Caki2 (cell line): Measurements from ENCODE around the gene LRRC27. TPM values are rescaled to one million over a fixed set of nuclear protein-coding genes. Genes with fewer than 3 reads are reported as not detected.

Source experiments
- DNase-seq: peaks from one replicate; pipeline ENCODE4 v3.0.0-alpha.2; 2015; ENCODE audit warnings: low read depth
- in situ Hi-C: cut with HindIII; loops from 2 replicates; pipeline ENCODE4 v1.10.0; 2016; ENCODE audit warnings: low sequenced_read_pairs, low pct_unique_long_range_greater_than_20kb, mixed read lengths
- total RNA-seq: library from RNA; depleted of rRNA; stranded (reverse); fragments of >200 nt; shearing (Covaris generic); gene quantifications from 2 replicates; pipeline ENCODE4 v1.2.3, GENCODE V29; 2014; ENCODE audit warnings: low replicate concordance

LRRC27 gene
- total RNA-seq, 1 experiment from 2014 or later: 13.6 TPM

- in situ Hi-C loops: no loop called here
- DNase-seq: no peak
These were observed 32.3 kb upstream of the LRRC27 start for GRCh38 chr10:132299371-132300336.

GRCh38 chr10:132300582-132300981, 31.4 kb upstream of the LRRC27 start:
- in situ Hi-C loops: no loop called here
- no peak for DNase-seq

GRCh38 chr10:132301371-132302330, 30.3 kb upstream of the LRRC27 start:
- in situ Hi-C loops: no loop called here
- DNase-seq: no peak

DNA sequence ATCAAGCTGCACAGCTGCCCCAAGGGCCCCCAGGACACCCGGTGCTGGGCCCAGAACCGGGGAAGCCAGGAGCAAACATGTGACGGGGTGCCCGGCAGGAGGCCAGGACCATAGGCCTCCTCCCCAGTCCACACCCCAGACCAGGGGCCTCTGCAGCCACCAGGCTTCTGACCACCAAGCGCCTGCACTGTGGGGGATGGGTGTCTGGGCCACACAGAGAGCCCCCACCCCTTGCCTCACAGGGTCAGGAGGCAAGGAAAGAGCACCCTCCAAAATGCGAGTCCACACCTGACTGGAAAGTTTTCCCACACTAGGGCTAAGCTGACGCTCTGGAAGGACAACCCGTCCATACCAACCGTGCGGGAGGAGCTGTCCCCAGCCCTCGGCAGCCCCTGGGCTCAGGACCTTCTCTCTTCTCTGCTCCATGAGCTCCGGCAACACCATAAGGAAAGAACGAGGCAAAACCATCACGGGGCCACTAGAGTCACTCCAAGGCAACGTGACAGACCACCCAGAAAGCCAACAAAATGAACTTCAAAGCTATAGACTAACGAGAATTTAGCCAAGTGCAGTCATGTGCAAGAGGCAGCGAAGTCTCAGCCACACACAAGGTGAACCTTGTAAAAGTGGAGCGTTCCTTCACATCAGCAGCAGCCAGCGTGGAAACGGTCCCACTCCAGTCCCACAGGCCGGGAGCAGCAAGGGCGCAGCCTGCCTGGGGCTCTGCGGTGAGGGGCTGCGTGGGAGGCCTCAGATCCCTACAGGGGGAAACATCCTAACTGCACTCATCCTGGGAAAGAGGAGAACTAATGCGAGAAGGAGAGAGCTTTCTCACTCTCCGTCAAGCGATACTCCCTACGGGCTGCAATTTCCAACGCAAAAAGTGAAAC, 29.3 kb upstream of the LRRC27 start:
- in situ Hi-C loops: no loop called here
- DNase-seq: no peak

- DNase-seq: no peak
- in situ Hi-C loops: no loop called here
These were observed 28.5 kb upstream of the LRRC27 start for GRCh38 chr10:132303361-132304115.

DNA sequence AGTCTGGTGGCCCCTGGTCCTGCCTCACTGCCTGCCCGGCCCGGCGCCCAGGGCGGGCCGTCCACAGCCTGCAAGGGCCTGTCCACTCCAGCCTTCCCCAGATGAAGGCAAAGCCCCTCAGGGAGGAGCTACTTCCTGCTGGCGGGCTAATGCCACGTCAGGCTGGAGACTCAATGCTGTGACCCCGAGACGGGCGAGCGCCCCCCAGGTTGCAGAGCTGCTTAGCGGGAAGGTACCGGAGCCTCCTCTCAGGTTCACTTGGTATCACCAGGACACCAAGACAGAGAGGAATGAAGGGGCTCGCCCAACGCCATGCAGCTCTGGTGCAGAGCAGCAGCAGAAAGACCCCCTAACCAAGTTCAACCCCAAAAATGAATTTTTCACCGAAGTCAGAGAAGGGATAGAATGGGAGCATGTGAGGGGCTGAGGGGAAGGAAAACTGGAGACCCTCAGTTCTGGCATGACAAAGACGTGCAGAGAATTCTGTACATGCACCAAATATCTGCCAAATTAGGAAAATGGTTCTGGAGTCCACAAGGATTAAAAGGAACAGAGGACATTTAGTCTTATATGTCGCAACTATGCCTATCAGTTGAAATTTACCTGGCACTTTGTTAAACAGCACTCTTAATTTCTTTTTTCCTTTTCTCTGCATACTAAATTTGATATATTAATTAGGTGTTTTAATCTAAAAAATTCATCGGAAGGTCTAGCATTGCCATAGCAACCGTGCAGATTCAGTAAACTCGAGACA, 27.1 kb upstream of the LRRC27 start:
- in situ Hi-C loops: no loop called here
- DNase-seq: no peak

- in situ Hi-C loops: no loop called here
- no peak for DNase-seq
These were observed 26.2 kb upstream of the LRRC27 start for GRCh38 chr10:132305654-132306342.

GRCh38 chr10:132306343-132306685, 25.7 kb upstream of the LRRC27 start:
- DNase-seq: no peak
- in situ Hi-C loops: no loop called here

GRCh38 chr10:132306864-132307751, 24.9 kb upstream of the LRRC27 start:
- in situ Hi-C loops: no loop called here
- no peak for DNase-seq

DNA sequence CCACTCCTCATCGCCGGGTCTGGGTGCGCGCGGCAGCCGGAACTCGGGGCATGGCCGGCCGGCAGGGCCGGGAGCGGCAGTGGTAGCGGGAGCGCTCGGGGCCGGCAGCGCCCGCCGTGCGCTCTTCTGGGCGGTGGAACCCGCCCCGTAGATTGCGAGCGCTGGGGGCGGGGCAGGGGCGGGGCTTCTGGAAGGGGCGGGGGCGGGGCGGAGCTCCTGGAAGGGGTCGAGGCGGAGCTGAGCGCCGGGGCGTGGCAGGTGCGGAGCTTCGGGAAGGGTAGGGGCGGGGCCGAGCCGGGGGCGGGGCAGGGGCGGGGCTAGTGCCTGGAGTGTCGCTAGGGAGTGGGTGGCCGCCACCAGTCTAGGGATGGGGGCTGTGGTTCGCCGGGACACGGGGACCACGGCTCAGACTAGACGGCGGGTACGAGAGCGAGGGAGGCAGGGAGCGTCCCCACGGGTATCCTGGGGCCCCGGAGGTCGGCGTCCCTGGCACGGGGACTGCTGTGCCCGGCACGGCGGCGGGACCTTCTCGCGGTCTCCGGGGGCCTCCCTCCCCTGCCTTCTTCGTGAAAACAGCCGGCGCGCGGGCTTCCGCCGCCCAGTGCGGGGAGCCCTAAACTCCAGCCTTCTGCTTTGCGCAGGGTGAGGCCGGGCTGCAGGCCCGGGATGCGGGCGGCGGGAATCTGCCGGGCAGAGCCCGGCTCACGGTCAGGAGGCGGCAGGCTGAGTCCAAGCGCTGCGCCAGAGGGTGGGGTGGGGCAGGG, 24.0 kb upstream of the LRRC27 start, which contains the start of gene STK32C:
Gene STK32C, minus strand, starts transcription at position 128 of the 764 bp plus-strand sequence. Its CDS starts 117 bp downstream, at position 11.
- in situ Hi-C loops: no loop called here
- DNase-seq: peak; percentile 71

DNA sequence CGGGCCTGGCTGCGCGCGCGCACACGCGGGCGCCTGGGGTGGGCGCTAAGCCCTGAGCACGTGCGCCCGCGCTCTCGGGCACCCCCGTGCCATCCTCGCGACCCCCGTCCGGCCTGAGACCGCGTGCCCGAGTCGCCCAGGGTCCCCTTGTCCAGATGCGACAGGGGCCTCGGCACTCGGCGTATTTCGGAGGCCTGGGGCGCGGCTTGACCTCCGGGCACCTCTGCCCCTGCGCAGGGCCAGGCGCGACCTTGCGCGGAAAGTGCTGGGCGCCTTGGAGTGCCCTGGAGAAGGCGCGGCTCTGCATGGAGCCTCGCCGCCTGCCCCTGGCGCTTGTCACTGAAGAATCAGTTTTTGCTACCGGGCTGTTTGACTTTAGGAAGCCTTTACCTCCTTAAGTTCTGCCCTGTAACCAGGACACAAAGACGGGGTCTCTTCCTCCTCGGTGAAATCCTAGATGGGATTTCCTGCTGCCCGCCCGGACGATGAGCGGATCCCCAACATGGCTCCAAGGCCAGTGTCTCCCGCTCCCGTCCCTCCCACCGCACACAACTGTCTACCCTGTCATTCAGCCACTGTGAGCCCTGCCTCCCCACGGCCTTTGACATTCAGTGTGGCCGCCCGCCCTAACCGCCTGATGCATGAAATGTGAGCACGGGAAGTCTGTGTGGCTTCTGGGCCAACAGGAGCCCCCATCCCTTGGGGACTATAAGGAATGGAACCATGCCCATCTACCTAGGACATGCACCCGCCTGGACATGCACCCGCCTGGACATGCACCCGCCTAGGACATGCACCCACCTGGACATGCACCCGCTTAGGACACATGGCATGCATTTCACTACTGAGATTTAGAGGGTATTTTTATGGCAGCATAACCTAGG, 23.2 kb upstream of the LRRC27 start:
- in situ Hi-C loops: no loop called here

DNA sequence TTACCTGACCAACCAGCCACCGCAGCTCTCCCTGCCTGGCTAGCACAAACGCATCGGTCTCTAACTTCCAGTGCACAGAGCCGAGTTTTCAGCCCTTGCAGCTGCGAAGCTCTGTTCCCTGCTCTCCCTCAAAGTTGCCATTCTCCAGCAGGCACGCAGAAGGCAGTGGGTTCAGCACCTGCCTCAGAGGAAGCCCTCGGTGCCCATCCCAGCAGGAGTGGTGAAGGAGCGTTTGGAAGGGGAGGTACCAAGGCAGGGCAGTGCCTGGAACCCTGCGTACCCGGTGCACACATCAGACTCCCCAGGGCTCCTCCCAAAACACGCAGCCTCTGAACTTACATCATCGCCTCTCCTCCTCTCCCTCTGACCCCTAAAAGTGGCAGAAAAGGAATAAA, 22.5 kb upstream of the LRRC27 start:
- in situ Hi-C loops: no loop called here
- DNase-seq: no peak

More for the DNA sequence above, 23.2 kb upstream of the LRRC27 start:
- no peak for DNase-seq

DNA sequence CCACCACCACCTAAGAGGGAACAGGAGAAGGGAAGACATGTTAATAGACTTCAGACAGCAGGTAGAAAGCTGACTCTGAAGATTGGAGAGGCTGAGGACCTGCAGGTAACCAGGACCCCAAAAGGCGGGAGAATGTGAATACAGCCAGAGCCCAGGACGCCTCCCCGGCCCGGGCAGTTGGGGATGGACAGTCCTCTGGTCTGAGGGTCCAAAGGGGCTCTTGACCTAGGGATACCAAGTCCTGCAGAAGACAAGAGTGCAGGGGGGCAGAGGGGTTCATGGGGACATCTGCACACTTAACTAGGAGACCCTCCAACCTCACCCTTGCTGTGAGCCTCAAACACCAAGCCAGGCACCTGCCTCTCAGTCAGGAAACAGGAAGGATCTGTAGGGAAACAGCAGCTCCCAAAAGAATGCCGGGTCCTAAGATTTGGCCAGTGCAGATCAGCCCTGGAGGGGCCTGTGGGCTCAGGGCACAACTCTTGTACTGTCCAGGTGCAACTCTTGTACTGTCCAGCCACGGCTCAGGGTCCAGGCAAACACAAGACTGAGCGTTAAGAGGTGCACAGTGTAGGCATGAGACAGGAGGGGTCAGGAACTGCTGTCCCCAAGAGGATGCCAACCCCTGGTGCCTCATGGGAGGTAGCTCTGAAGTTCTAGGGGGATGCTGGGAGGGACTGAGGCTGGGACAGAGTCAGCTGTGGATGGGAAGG, 22.0 kb upstream of the LRRC27 start:
- in situ Hi-C loops: no loop called here
- DNase-seq: no peak
